HG03565 (cell line): ENCODE data around the gene SIAH3.
"Not testable (repeated sequence)": the region's sequence is repeated elsewhere in the genome, so short reads cannot be mapped to it uniquely, and the experiment has no call there.

Source experiments
- ATAC-seq: cut with Tn5 transposase; IDR thresholded peaks from one replicate; pipeline ENCODE4 v1.9.1; 2021; ENCODE audit warnings: mild to moderate bottlenecking, moderate library complexity; ENCODE audit not compliant: unreplicated experiment

Gene SIAH3

GRCh38 chr13:45784755-45785675, 66.5 kb downstream of the SIAH3 start:
- no peak for ATAC-seq

- ATAC-seq, result no peak
Observed at GRCh38 chr13:45783346-45784043, 68.1 kb downstream of the SIAH3 start.

GRCh38 chr13:45782327-45783045, 69.1 kb downstream of the SIAH3 start:
- ATAC-seq, result no peak

GRCh38 chr13:45781553-45782326, 69.8 kb downstream of the SIAH3 start:
- no peak for ATAC-seq

- no peak for ATAC-seq
Observed at GRCh38 chr13:45779901-45780300, 71.7 kb downstream of the SIAH3 start.

DNA sequence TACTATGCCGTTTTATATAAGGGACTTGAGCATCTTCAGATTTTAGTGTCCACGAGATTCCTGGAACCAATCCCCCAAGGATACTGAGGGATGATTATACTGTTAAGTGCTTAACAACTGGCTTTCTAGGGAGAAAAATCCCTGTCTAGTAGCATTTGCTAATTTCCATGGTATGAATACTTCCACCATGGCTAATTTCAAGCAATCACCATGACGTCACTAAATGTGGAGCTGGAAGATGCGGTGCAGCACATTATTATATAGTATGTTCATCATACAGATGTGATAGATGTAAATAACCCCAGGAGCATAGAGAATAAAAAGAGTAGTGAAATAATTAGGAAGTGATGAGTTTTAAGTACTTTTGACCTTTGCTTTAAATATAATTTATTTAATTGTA, 72.7 kb downstream of the SIAH3 start:
- no peak for ATAC-seq

DNA sequence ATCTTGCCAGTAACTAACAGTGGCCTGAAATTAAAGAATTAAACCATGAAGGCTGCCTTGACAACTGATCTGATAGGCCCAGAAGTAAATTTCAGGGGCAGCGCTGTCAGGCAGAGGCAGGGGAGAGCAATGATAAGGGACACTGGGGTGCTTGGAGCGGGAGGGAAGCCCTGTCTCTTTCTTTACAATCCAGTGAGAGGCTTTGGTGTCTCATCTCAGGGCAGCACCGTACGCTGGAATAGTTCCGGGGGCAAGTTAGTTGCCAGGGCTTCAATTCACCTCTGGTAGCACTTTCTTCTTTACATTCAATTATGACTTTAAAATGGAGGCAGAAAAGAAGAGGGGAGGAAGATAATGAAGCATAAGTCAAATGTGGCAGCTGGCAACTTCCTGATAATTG, 74.8 kb downstream of the SIAH3 start:
- ATAC-seq, result no peak

DNA sequence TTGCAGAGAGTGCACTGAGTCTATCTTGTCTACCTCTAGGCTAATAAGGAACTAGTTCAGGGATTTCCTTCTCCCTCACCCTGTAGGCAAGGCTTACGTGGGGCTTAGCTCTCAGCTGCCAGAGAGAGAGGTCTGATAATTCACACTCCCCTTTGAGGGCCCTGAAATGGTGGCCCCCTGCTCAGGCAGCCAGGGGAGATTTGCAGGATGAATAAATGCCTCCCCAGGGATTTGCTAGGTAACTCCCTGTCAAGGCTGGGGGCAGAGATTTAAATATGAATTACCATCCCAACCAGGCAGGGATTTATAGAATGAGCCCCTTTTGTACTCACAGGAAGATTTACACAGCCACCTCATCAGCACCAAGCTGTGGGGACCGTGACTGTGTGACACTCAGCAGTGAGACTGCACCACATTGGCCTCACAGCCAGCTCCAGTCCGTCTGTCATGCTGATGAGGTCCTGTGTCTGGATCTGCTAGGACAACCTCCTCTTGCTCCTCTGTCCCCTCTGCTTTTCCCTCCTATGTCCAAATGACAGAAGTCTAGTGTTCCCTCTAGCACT, 76.1 kb downstream of the SIAH3 start:
- no peak for ATAC-seq

DNA sequence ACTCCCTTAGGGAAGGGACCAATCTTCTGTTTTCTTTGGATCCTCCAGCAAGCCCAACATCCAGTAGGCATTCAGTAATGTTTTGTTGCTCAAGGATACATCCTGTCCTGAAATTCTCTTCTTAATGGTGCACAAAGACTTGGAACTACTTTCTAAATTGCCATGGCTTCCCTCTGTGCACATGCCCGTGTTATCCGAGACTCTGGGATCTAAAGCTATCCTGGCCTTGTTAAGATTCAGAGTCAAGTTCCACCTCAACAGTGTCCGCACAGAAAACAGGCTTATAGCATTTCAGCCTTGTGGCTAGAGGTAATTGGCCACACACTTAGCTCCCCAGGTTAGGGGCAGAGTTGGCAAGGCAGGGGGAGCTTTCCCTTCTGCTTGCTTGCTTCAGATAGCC, 77.6 kb downstream of the SIAH3 start:
- no peak for ATAC-seq

GRCh38 chr13:45773236-45773635, 78.3 kb downstream of the SIAH3 start:
- ATAC-seq, result no peak

DNA sequence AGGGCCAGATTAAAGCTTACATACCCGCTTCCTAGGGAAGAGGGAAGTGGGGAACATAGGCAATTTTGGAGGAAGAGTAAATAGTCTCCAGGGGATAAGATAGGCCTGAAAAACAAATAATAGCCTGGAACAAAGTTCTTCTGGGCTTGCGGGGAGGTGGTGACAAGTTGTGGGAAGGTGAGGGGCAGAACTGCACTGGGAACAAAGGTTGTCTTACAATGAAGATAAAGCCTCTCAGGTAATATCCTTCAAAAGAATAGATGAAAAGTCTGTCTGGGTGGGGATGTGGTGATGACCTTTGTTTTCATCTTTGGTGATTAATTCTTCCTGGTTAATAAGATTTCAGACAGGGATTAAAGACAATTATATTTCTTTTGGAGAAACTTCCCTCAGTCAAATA, 80.7 kb downstream of the SIAH3 start:
- no peak for ATAC-seq

DNA sequence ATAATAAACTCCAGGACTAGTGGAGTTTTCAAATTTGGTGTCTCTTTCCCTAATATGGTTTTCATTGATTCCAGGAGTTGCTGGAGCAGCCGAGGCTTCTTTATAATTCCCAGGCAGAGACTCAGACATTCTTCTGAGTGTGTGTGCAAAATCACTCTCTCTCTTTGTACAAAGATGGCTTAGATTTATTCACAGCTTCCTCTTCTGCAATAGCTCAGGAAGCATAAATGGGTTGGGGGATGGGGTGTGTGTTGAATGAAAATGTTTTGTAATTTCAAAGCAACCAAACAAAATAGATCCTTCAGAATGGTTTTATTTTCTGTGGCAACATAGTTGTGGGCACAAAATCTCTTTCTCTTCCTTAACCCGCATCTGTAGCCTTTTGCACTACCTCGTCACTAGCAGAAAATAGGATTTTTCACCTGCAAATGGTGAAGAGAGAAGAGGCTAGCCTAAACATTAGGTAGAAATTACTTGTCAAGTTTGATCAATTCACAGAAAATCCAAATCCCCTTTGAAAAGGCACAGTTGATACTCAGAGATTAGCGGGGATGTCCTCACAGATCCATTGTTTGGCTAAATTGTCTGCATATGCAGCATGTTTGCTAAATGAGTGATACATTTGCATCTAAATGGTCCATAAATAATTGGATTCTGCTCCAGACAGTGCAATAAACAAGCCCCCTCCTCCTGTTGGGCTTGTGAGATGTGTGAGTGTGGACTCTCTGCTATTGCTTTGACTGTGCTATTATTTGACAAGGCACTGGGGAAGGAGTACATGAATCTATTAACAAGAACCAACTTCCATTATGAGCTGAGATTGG, 82.7 kb downstream of the SIAH3 start:
- no peak for ATAC-seq

DNA sequence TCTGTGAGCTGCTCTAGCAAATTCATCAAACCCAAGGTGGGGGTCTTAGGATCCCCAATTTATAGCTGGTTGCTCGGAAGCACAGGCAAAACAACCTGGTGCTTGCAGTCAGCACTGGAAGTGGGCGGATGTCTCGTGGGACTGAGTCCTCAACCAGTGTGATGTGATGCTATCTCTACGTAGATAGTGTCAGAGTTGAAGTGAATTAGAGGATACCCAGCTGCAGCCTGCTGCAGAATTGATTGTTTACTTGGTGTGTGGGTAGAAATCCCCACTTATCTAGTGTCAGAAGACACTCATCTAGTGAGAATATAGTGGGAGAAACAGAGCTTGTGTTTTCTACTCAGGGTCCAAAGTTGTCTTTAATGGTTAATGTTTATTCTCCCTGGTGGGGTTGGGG, 86.1 kb downstream of the SIAH3 start:
- ATAC-seq, result no peak

GRCh38 chr13:45763419-45763818, 88.1 kb downstream of the SIAH3 start:
- no peak for ATAC-seq

DNA sequence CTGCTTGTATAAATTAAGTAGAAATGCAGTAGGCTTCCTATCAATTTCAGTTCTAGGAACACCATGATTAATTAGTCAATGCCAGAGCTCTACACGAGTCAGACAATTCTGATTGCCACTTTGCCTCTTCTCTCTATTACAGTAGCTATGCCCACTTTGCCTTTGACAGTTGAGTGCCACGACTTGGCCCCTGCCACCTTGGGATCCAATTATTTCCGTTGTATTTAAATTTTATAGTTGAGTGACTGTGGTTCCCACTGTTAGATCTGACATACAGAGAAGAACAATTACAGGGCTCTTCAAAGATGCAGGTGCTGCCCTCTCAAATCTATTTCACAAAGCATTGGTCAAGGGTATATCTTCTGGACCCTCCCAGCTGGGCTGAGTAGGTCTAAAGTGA, 94.0 kb downstream of the SIAH3 start:
- ATAC-seq, result not testable (repeated sequence)

GRCh38 chr13:45756498-45756897, 95.1 kb downstream of the SIAH3 start:
- ATAC-seq, result not testable (repeated sequence)

DNA sequence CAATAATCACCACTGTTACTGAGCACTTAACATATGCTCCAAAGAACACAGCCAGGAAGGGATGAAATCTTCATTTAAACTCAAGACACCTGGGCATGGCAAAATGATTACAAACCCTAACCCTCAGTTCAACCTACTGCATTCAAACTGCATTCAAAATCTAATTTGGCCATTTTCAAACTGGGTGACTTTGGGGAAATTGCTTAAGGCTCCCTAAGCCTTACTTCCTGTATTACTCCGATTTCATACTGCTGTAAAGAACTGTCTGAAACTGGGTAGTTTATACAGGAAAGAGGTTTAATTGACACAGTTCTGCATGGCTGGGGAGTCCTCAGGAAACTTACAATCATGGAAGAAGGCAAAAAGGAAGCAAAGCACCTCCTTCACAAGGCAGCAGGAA, 99.0 kb downstream of the SIAH3 start:
- no peak for ATAC-seq

- no peak for ATAC-seq
Observed at GRCh38 chr13:45751885-45752284, 99.7 kb downstream of the SIAH3 start.

DNA sequence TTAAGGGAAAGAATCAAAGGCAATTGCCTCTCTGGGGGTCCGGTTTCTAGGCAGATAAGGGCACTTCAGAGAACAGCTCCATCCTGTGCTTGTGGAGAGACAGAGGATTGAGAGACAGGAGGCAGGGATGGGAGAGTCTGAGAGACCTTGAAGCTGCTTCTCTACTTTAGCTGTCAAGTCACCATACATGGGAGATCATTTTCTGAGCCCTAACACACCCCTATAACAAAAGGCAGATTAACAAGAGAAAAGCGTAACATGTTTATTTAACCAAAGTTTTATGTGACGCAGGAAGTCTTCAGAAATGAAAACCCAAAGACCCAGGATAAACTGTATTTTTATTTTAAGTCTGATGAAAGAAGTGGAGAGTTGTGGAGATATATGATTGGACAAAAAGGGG, 101.0 kb downstream of the SIAH3 start:
- no peak for ATAC-seq
